Effector memory CD4-positive, alpha-beta T cell (primary cell): Measurements from ENCODE around the gene ARHGAP12.

Source experiments
- DNase-seq, 3 donors: peaks; one replicate each; pipeline ENCODE4 v3.0.0-alpha.2; 2020
- H3K27ac ChIP-seq: 2 replicates; pipeline ENCODE4 v1.7.0; 2013; ENCODE audit warnings: mild to moderate bottlenecking, low read length, moderate library complexity; ENCODE audit not compliant: insufficient read depth, poor library complexity, severe bottlenecking
- H3K27me3 ChIP-seq: replicated peaks from 2 replicates; pipeline ENCODE4 v1.7.0; 2013; ENCODE audit warnings: mild to moderate bottlenecking, low read length; ENCODE audit not compliant: insufficient read depth, control insufficient read depth, poor library complexity, severe bottlenecking
- H3K36me3 ChIP-seq: 2 replicates; pipeline ENCODE4 v1.7.0; 2013; ENCODE audit warnings: mild to moderate bottlenecking, low read length, moderate library complexity; ENCODE audit not compliant: control insufficient read depth, insufficient read depth
- H3K4me1 ChIP-seq: 2 replicates; pipeline ENCODE4 v1.7.0; 2013; ENCODE audit warnings: low read length, mild to moderate bottlenecking; ENCODE audit not compliant: control insufficient read depth, insufficient read depth, poor library complexity, severe bottlenecking
- H3K4me3 ChIP-seq: 2 replicates; pipeline ENCODE4 v1.7.0; 2013; ENCODE audit warnings: low read length, low read depth, mild to moderate bottlenecking; ENCODE audit not compliant: insufficient read depth, poor library complexity, severe bottlenecking
- H3K9me3 ChIP-seq: 2 replicates; pipeline ENCODE4 v1.7.0; 2013; ENCODE audit warnings: mild to moderate bottlenecking, low read length, moderate library complexity; ENCODE audit not compliant: control insufficient read depth

ARHGAP12 gene

DNA sequence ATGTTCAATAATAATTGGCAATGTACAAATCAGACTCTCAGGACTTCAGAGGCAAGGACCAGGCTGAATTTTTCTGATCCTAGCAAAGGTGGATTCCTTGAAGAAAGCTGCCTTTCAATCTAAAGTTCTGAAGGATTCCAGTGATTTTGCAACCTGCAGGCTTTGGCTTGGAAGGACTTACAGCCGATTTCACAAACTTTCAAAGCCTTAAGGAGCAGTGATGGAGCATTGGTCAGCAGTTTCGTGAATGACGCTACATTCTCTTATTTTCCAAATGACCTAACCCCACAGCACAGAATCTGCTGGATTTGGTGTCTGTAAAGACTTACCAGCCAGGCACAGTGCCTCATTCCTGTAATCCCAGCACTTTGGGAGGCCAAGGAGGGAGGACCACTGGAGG is 167.5 kb downstream of the ARHGAP12 start:
- H3K27ac ChIP-seq, result peak overlapping the region; percentile 78
- H3K36me3 ChIP-seq, result no peaks in the 10 kb centered on the region
- peaks cover 3% of the 10 kb centered on the region for H3K4me1 ChIP-seq
- H3K9me3 ChIP-seq, result no peaks in the 10 kb centered on the region
- no peak overlapping the region for H3K4me3 ChIP-seq
- DNase-seq, result no peak
- H3K27me3 ChIP-seq, result no peaks in the 10 kb centered on the region

GRCh38 chr10:31760674-31761081 is 168.0 kb downstream of the ARHGAP12 start:
- Histone ChIP-seq H3K4me1 (peaks cover 3% of the 10 kb centered on the region), H3K36me3 (no peaks in the 10 kb centered on the region), H3K27me3 (no peaks in the 10 kb centered on the region), H3K4me3 (no peak overlapping the region), H3K27ac (peak overlapping the region; percentile 78), H3K9me3 (no peaks in the 10 kb centered on the region)
- no peak for DNase-seq

DNA sequence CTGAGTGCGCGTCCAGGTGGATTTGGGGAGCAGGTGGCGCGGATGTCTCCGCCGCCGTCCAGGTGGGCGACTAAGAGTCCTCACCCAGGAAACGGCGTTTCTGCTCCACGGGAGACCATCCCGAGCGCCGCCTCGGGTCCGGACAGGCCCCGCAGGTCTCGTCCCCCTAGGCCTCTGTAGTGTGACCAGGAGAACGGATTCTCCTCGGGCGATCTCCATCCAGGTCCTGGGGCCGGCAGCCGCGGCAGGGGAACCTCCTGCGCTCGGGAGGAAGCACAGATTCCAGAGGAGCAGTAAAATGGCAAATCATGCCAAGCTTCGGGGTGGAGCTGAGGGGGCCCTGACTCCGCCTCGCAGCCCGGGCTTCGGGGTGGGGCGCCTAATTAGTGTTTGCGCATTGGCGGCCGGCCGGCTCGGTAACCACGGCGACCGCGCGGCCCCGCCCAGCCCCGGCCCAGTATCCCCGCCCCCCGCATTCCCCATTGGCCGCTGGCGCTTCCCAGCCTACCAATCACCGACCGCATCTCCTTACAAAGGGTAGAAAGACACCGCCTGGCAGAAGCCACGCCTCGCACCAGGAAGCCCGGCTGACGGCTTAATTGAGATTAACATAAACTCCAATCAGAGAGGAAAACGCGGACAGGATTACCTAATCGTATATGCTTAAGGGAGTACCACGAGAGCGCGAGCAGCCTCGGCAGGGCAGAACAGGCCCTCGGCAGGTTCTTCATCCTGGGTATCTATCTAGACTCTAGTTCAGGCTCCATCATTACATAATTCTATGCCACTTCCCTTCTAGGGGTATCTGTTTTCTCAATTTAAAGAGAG is 168.6 kb downstream of the ARHGAP12 start:
- DNase-seq, result peak; percentile 92 to 95 (median 93)
- peaks cover 3% of the 10 kb centered on the region for H3K4me1 ChIP-seq
- H3K36me3 ChIP-seq, result no peaks in the 10 kb centered on the region
- no peaks in the 10 kb centered on the region for H3K27me3 ChIP-seq
- H3K9me3 ChIP-seq, result no peaks in the 10 kb centered on the region
- H3K4me3 ChIP-seq, result peak overlapping the region; percentile 86
- H3K27ac ChIP-seq, result peak overlapping the region; percentile 86

GRCh38 chr10:31759124-31759798 is 169.4 kb downstream of the ARHGAP12 start:
- DNase-seq, result peak in 2 of 3 donors; percentile 25 to 29
- Histone ChIP-seq H3K9me3 (no peaks in the 10 kb centered on the region), H3K4me1 (peaks cover 3% of the 10 kb centered on the region), H3K27ac (peak overlapping the region; percentile 86), H3K4me3 (peak overlapping the region; percentile 86), H3K27me3 (no peaks in the 10 kb centered on the region), H3K36me3 (no peaks in the 10 kb centered on the region)

GRCh38 chr10:31758495-31758894 is 170.1 kb downstream of the ARHGAP12 start:
- Histone ChIP-seq H3K4me1 (peaks cover 3% of the 10 kb centered on the region), H3K9me3 (no peaks in the 10 kb centered on the region), H3K4me3 (no peak overlapping the region), H3K36me3 (no peaks in the 10 kb centered on the region), H3K27ac (no peak overlapping the region), H3K27me3 (no peaks in the 10 kb centered on the region)
- no peak for DNase-seq

- Histone ChIP-seq H3K27me3 (no peaks in the 10 kb centered on the region), H3K36me3 (no peaks in the 10 kb centered on the region), H3K4me3 (no peak overlapping the region), H3K27ac (no peak overlapping the region), H3K4me1 (peaks cover 3% of the 10 kb centered on the region), H3K9me3 (no peaks in the 10 kb centered on the region)
- DNase-seq, result no peak
These were observed 170.8 kb downstream of the ARHGAP12 start for GRCh38 chr10:31757831-31758230.

- H3K4me1 ChIP-seq, result peaks cover 3% of the 10 kb centered on the region
- H3K27ac ChIP-seq, result no peak overlapping the region
- DNase-seq, result no peak
- H3K36me3 ChIP-seq, result no peaks in the 10 kb centered on the region
- no peaks in the 10 kb centered on the region for H3K27me3 ChIP-seq
- H3K4me3 ChIP-seq, result no peak overlapping the region
- no peaks in the 10 kb centered on the region for H3K9me3 ChIP-seq
These were observed 171.2 kb downstream of the ARHGAP12 start for GRCh38 chr10:31757386-31757791.

DNA sequence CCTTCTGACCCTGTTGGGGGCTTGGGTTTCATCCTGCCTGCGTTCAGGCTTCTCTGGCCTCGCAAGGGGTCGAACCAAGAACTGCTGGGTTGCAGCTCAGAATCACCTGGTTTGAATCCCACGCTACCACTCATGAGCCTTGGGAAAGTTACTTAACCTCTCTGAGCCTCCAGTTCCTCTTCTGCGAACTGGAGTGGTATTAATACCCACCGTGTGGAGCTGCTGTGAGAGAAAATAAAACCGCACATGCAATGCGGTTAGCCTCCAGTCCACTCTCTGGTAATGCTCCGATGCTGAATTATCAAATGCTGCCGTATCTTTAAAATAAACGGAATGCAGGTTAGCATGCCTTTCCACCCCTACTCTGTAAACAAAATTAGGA is 171.9 kb downstream of the ARHGAP12 start:
- H3K4me3 ChIP-seq, result no peak overlapping the region
- no peaks in the 10 kb centered on the region for H3K9me3 ChIP-seq
- H3K27me3 ChIP-seq, result no peaks in the 10 kb centered on the region
- H3K27ac ChIP-seq, result no peak overlapping the region
- peaks cover 3% of the 10 kb centered on the region for H3K4me1 ChIP-seq
- H3K36me3 ChIP-seq, result no peaks in the 10 kb centered on the region
- DNase-seq, result no peak

GRCh38 chr10:31756101-31756728 is 172.4 kb downstream of the ARHGAP12 start:
- no peak overlapping the region for H3K27ac ChIP-seq
- H3K27me3 ChIP-seq, result no peaks in the 10 kb centered on the region
- peaks cover 3% of the 10 kb centered on the region for H3K4me1 ChIP-seq
- H3K4me3 ChIP-seq, result no peak overlapping the region
- no peak for DNase-seq
- no peaks in the 10 kb centered on the region for H3K9me3 ChIP-seq
- no peaks in the 10 kb centered on the region for H3K36me3 ChIP-seq
